Measurements from ENCODE around the gene DOCK9.

- TF ChIP-seq POLR2A (IDR thresholded peaks at IDR 0.05) (no peak), CTCF (IDR thresholded peaks at IDR 0.05) (no peak)
These were observed 22.5 kb downstream of the DOCK9 start for GRCh38 chr13:98955336-98955735.

All from right lobe of liver (tissue), 4 donors.